Central memory CD8-positive, alpha-beta T cell (primary cell): ENCODE results near the gene ZKSCAN5.

Experiments
- ATAC-seq: fragments of 150-1000 bp; cut with Tn5 transposase; replicated peaks from 2 replicates; pipeline ENCODE4 v1.10.0; 2022; ENCODE audit warnings: mild to moderate bottlenecking, moderate FRiP score, moderate number of reproducible peaks; ENCODE audit not compliant: poor library complexity, severe bottlenecking; ENCODE audit errors: extremely low read depth
- DNase-seq, 2 donors: peaks; one replicate each; pipeline ENCODE4 v3.0.0; 2021; ENCODE audit warnings: low spot score in 2 of 2
- H3K27ac Mint-ChIP-seq: one replicate; pipeline ENCODE4 v1.8.0; 2022; ENCODE audit warnings: low read depth, mild to moderate bottlenecking, moderate library complexity, mixed read lengths
- H3K27me3 Mint-ChIP-seq: one replicate; pipeline ENCODE4 v1.8.0; 2022; ENCODE audit warnings: mixed read lengths
- H3K36me3 Mint-ChIP-seq: one replicate; pipeline ENCODE4 v1.8.0; 2022; ENCODE audit warnings: mild to moderate bottlenecking, moderate library complexity, mixed read lengths; ENCODE audit not compliant: insufficient read depth
- H3K4me1 Mint-ChIP-seq: one replicate; pipeline ENCODE4 v1.8.0; 2022; ENCODE audit warnings: mixed read lengths
- H3K4me3 Mint-ChIP-seq: one replicate; pipeline ENCODE4 v1.8.0; 2022; ENCODE audit warnings: mild to moderate bottlenecking, moderate library complexity, mixed read lengths
- H3K9me3 Mint-ChIP-seq: one replicate; pipeline ENCODE4 v1.8.0; 2022; ENCODE audit warnings: mixed read lengths

Gene ZKSCAN5

GRCh38 chr7:99504603-99505323 is at the start of gene ZKSCAN5:
Gene ZKSCAN5 (plus strand): TSS chr7:99504662. CDS start chr7:99506045, 1,383 bp downstream.
- DNase-seq (peak; percentile 92 to 95), ATAC-seq (peak; percentile 85)
- Mint-ChIP-seq H3K4me1 (peaks cover 33% of the 10 kb centered on the region), H3K27me3 (no peaks in the 10 kb centered on the region), H3K4me3 (peak within 1 kb of the TSS; percentile 86), H3K9me3 (no peaks in the 10 kb centered on the region), H3K27ac (peak within 1 kb of the TSS; percentile 90), H3K36me3 (peaks cover 12% of the 10 kb centered on the region)

GRCh38 chr7:99455874-99456273 is 48.6 kb upstream of the ZKSCAN5 start:
- H3K9me3 Mint-ChIP-seq = no peaks in the 10 kb centered on the region
- H3K4me1 Mint-ChIP-seq = peaks cover 12% of the 10 kb centered on the region
- H3K27me3 Mint-ChIP-seq = no peaks in the 10 kb centered on the region
- H3K36me3 Mint-ChIP-seq = peaks cover 14% of the 10 kb centered on the region
- ATAC-seq = no peak
- H3K4me3 Mint-ChIP-seq = no peak overlapping the region
- H3K27ac Mint-ChIP-seq = no peak overlapping the region
- DNase-seq = no peak

GRCh38 chr7:99456288-99456687 is 48.2 kb upstream of the ZKSCAN5 start:
- Mint-ChIP-seq H3K27me3 (no peaks in the 10 kb centered on the region), H3K36me3 (peaks cover 12% of the 10 kb centered on the region), H3K27ac (no peak overlapping the region), H3K4me3 (no peak overlapping the region), H3K4me1 (peaks cover 12% of the 10 kb centered on the region), H3K9me3 (no peaks in the 10 kb centered on the region)
- DNase-seq (no peak), ATAC-seq (no peak)

GRCh38 chr7:99457050-99457649 is 47.3 kb upstream of the ZKSCAN5 start:
- Mint-ChIP-seq H3K9me3 (no peaks in the 10 kb centered on the region), H3K27ac (no peak overlapping the region)

GRCh38 chr7:99457650-99458493 is 46.6 kb upstream of the ZKSCAN5 start:
- H3K9me3 Mint-ChIP-seq = no peaks in the 10 kb centered on the region
- no peak overlapping the region for H3K4me3 Mint-ChIP-seq
- no peak overlapping the region for H3K27ac Mint-ChIP-seq
- H3K36me3 Mint-ChIP-seq = peaks cover 12% of the 10 kb centered on the region
- no peaks in the 10 kb centered on the region for H3K27me3 Mint-ChIP-seq
- ATAC-seq (no peak), DNase-seq (no peak)
- H3K4me1 Mint-ChIP-seq = peaks cover 16% of the 10 kb centered on the region

More at GRCh38 chr7:99457050-99457649, 47.3 kb upstream of the ZKSCAN5 start:
- Mint-ChIP-seq H3K4me3 (no peak overlapping the region), H3K27me3 (no peaks in the 10 kb centered on the region), H3K36me3 (peaks cover 12% of the 10 kb centered on the region), H3K4me1 (peaks cover 12% of the 10 kb centered on the region)
- ATAC-seq (no peak), DNase-seq (no peak)

GRCh38 chr7:99459087-99459486 is 45.4 kb upstream of the ZKSCAN5 start:
- no peaks in the 10 kb centered on the region for H3K27me3 Mint-ChIP-seq
- no peak for ATAC-seq

GRCh38 chr7:99460651-99461050 is 43.8 kb upstream of the ZKSCAN5 start:
- H3K27ac Mint-ChIP-seq = peak overlapping the region; percentile 35
- H3K27me3 Mint-ChIP-seq = no peaks in the 10 kb centered on the region
- ATAC-seq = no peak
- H3K4me1 Mint-ChIP-seq = peaks cover 36% of the 10 kb centered on the region
- H3K4me3 Mint-ChIP-seq = no peak overlapping the region
- no peaks in the 10 kb centered on the region for H3K9me3 Mint-ChIP-seq
- H3K36me3 Mint-ChIP-seq = peaks cover 15% of the 10 kb centered on the region
- DNase-seq = no peak

More at GRCh38 chr7:99459087-99459486, 45.4 kb upstream of the ZKSCAN5 start:
- peaks cover 13% of the 10 kb centered on the region for H3K36me3 Mint-ChIP-seq
- no peaks in the 10 kb centered on the region for H3K9me3 Mint-ChIP-seq
- no peak overlapping the region for H3K4me3 Mint-ChIP-seq
- DNase-seq = no peak
- peak overlapping the region; percentile 39 for H3K27ac Mint-ChIP-seq
- peaks cover 23% of the 10 kb centered on the region for H3K4me1 Mint-ChIP-seq

- DNase-seq (no peak), ATAC-seq (no peak)
- no peaks in the 10 kb centered on the region for H3K9me3 Mint-ChIP-seq
- H3K27me3 Mint-ChIP-seq = no peaks in the 10 kb centered on the region
- H3K27ac Mint-ChIP-seq = no peak overlapping the region
- peaks cover 17% of the 10 kb centered on the region for H3K36me3 Mint-ChIP-seq
- peaks cover 42% of the 10 kb centered on the region for H3K4me1 Mint-ChIP-seq
- H3K4me3 Mint-ChIP-seq = no peak overlapping the region
Measured at GRCh38 chr7:99461221-99461620, 43.2 kb upstream of the ZKSCAN5 start.

- peaks cover 36% of the 10 kb centered on the region for H3K4me1 Mint-ChIP-seq
- H3K27me3 Mint-ChIP-seq = no peaks in the 10 kb centered on the region
- peak overlapping the region; percentile 80 for H3K27ac Mint-ChIP-seq
- peak overlapping the region; percentile 86 for H3K4me3 Mint-ChIP-seq
- H3K9me3 Mint-ChIP-seq = no peaks in the 10 kb centered on the region
- H3K36me3 Mint-ChIP-seq = peaks cover 10% of the 10 kb centered on the region
- DNase-seq = no peak
- no peak for ATAC-seq
Measured at GRCh38 chr7:99465421-99465768, 39.1 kb upstream of the ZKSCAN5 start.

GRCh38 chr7:99468336-99468918 is 36.0 kb upstream of the ZKSCAN5 start:
- Mint-ChIP-seq H3K27ac (no peak overlapping the region), H3K4me1 (peaks cover 45% of the 10 kb centered on the region), H3K4me3 (peak overlapping the region; percentile 13), H3K27me3 (no peaks in the 10 kb centered on the region), H3K9me3 (no peaks in the 10 kb centered on the region), H3K36me3 (peaks cover 24% of the 10 kb centered on the region)
- ATAC-seq (no peak), DNase-seq (no peak)

GRCh38 chr7:99469381-99470065 is 34.9 kb upstream of the ZKSCAN5 start:
- Mint-ChIP-seq H3K4me1 (peaks cover 37% of the 10 kb centered on the region), H3K36me3 (peaks cover 22% of the 10 kb centered on the region), H3K9me3 (no peaks in the 10 kb centered on the region), H3K27ac (no peak overlapping the region), H3K27me3 (no peaks in the 10 kb centered on the region), H3K4me3 (no peak overlapping the region)
- no peak for DNase-seq
- ATAC-seq = no peak
